Activated naive CD8-positive, alpha-beta T cell treated with anti-CD3 and anti-CD28 coated beads, Interleukin-2, amount 50 U/mL, for 24 hours (primary cell): Measurements from ENCODE around the gene EIF3K.

ENCODE experiments used
- ATAC-seq: fragments of 150-1000 bp; cut with Tn5 transposase; one replicate; pipeline ENCODE4 v1.10.0; 2021
- DNase-seq: peaks from one replicate; pipeline ENCODE4 v3.0.0; 2021
- H3K27ac Mint-ChIP-seq: one replicate; pipeline ENCODE4 v1.8.0; 2021; ENCODE audit warnings: mild to moderate bottlenecking, mixed read lengths
- H3K27me3 Mint-ChIP-seq: one replicate; pipeline ENCODE4 v1.8.0; 2021; ENCODE audit warnings: mixed read lengths
- H3K36me3 Mint-ChIP-seq: one replicate; pipeline ENCODE4 v1.8.0; 2021; ENCODE audit warnings: low read depth, mixed read lengths
- H3K4me1 Mint-ChIP-seq: one replicate; pipeline ENCODE4 v1.8.0; 2021; ENCODE audit warnings: mixed read lengths
- H3K4me3 Mint-ChIP-seq: one replicate; pipeline ENCODE4 v1.8.0; 2021; ENCODE audit warnings: mild to moderate bottlenecking, moderate library complexity, mixed read lengths
- H3K9me3 Mint-ChIP-seq: one replicate; pipeline ENCODE4 v1.8.0; 2021; ENCODE audit warnings: mixed read lengths

Gene EIF3K

DNA sequence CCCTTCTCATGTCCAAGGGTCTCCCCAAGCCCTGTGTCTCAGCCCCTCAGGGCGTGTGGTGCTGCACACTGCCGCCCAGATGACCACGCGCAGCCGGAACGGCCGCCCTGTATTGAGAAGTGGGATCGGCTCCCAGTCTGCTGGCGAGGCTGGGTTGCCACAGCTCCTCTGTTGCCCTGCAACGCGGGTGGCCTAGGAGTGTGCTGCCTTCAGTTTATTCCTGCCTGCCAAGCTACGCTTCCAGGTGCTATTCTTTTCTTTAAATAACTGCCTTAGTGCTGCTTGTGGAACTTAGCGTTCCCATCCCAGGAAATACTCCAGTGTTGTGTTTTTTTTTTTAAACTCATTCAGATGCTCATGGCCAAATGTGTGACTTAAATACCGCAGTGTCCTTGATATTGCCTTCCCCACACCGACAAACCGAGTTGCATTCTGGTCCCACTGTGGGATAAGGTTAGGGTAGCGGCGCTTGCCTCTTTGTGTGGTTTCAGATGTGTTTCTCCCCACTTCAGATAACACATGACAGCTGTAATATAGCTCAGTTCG, 45.0 kb downstream of the EIF3K start:
- peak overlapping the region; percentile 60 for H3K27ac Mint-ChIP-seq
- H3K9me3 Mint-ChIP-seq = no peaks in the 10 kb centered on the region
- no peaks in the 10 kb centered on the region for H3K27me3 Mint-ChIP-seq
- no peak for DNase-seq
- no peak for ATAC-seq
- H3K4me3 Mint-ChIP-seq = no peak overlapping the region
- peaks cover 70% of the 10 kb centered on the region for H3K4me1 Mint-ChIP-seq
- peaks cover 34% of the 10 kb centered on the region for H3K36me3 Mint-ChIP-seq

DNA sequence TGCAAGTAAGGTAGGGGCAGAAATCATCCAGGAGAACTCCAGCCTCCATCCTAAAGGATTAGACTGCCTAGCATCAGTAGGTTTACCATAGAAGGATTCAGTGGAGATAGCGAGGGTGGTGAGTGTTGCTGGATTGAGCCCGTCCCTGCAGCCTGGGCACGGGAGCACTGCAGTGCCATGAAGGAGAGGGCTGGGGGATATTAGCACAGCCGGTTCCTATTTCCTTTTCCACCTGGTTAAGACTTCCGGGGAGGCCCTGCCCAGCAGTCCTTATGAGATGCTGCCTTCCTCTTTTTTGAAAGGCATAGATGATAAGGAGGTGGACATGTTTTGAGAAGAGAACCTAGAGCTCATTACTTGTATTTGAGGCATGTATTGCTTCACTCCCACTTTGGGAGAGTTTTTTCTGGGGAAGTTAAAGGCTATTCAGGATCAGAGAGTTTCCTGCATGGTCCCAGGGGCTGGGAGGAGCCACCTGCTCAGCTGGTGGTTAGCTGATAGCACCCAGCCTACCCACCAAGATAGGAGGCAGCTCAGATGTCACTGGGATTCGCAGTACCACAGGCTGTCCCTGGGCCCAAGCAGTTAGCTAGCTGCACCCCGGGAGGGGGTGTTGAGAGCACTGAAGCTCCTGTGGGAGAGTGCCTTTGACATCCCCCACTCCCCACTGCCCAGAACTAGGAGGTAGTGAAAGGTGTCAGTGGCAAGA, 45.7 kb downstream of the EIF3K start:
- peaks cover 36% of the 10 kb centered on the region for H3K36me3 Mint-ChIP-seq
- DNase-seq (no peak), ATAC-seq (no peak)
- H3K4me3 Mint-ChIP-seq = no peak overlapping the region
- no peaks in the 10 kb centered on the region for H3K27me3 Mint-ChIP-seq
- peaks cover 76% of the 10 kb centered on the region for H3K4me1 Mint-ChIP-seq
- H3K9me3 Mint-ChIP-seq = no peaks in the 10 kb centered on the region
- no peak overlapping the region for H3K27ac Mint-ChIP-seq

DNA sequence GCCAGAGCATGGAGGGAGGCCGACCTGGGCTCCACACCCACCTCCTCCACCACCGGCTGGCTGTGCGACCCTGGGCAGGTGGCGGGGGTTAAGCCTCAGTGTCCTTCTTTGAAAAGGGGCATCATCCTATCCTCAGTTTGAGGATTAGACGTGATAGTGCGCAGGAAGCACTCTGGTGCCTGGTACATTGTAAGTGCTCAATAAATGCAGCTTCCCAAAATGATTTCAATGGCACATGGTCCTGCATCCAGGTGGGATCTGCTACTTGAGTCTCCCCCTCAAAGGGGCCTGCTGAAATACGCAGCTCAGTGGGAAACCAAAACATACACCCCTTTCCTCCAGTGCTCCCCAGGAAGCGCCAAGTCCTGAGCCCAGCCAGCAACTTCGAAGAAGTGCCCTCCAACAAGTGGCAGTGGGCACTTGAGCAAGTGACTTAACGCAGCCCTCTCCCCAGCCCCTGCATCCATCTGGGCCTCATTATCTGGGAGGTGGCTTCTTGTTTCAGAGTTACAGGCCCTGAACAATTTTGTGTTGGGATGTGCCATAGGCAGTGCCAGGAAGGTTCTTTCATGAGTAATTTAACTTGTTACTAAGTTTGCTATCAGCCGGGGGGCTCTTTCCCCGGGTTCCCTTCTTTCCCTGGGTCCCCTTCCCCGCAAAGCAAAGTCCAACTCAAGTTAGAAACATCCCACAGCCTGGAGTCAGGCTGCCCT, 46.4 kb downstream of the EIF3K start:
- H3K27ac Mint-ChIP-seq = no peak overlapping the region
- H3K9me3 Mint-ChIP-seq = no peaks in the 10 kb centered on the region
- no peak for DNase-seq
- ATAC-seq = no peak
- H3K4me1 Mint-ChIP-seq = peaks cover 83% of the 10 kb centered on the region
- H3K36me3 Mint-ChIP-seq = peaks cover 40% of the 10 kb centered on the region
- no peak overlapping the region for H3K4me3 Mint-ChIP-seq
- H3K27me3 Mint-ChIP-seq = no peaks in the 10 kb centered on the region

DNA sequence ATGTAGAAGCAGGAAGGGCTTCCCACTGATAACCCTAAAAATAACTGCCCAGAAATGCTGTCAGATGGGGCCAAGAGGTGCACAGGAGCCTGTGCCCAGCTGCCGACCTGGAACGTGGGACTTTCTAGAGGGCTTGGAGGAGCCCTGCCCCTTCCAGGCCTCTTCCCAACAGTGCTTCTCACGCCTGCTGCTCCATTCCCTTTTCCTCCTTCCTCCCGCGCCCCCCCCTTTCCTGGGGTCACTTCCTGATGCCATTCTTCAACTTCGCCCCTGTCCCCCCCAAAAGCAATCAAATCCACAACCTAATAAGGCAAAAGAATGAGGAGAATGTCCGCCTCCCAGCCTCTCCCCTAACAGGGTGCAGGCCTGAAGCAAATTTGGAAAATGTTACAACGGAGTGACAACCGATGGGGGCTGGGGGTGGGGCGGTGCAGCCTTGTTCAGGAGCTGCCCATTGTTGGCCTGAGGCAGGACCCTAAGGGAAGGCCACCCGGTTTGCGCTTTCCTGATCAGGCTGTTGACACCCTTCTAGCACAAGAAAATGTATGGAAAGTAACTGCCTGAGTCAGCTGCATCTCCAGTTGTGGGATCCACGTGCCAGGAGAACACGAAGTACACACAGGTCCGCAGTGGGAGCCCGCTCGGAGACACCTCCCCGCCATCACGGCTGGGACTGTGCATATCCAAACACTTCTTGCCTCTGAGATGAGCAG, 47.1 kb downstream of the EIF3K start:
- Mint-ChIP-seq H3K4me3 (no peak overlapping the region), H3K27me3 (no peaks in the 10 kb centered on the region), H3K4me1 (peaks cover 84% of the 10 kb centered on the region), H3K36me3 (peaks cover 36% of the 10 kb centered on the region), H3K27ac (no peak overlapping the region), H3K9me3 (no peaks in the 10 kb centered on the region)
- DNase-seq (no peak), ATAC-seq (no peak)

DNA sequence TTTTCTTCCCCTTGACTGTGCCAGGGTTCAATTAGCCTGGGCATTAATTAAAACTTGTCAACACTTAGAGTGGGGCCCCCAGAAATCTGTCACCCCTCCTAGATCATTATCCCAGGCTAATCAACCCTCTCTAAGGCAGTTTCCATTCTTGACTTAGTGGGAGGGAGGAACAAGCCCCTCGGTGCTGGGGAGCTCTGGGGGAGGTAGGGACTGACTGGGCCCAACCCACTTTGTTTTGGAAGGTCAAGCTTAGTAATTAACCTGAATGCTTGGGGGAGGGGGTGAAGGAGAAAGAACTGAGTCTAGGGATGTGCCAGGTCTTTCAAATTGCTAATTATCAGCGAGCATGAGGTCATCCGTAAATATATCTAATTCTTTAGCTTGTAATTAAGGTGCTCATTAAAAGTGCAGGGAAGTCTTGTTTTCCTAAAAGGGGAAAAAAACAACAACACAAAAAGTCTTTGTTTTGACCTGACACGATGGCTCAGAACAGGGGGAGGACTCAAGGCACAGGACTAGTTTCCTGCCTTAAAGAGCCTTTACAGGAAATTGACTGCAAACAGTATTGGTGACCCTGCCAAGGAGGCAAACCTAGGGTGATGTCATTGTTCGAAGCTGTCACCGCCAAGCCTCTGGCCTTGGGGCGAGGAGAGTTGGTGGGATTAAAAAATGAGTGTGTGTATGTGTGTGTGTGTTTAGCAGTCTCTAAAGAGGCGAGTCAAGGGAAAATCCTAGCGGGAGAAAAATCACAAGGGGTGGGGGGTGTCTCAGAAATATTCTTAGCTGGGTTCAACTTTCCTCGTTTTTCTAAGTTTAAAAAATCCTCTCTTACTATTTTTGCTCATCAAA, 47.9 kb downstream of the EIF3K start:
- ATAC-seq = peak; percentile 65
- no peaks in the 10 kb centered on the region for H3K9me3 Mint-ChIP-seq
- peaks cover 34% of the 10 kb centered on the region for H3K36me3 Mint-ChIP-seq
- H3K27me3 Mint-ChIP-seq = no peaks in the 10 kb centered on the region
- H3K4me1 Mint-ChIP-seq = peaks cover 81% of the 10 kb centered on the region
- H3K4me3 Mint-ChIP-seq = peak overlapping the region; percentile 19
- peak overlapping the region; percentile 79 for H3K27ac Mint-ChIP-seq
- DNase-seq = no peak

DNA sequence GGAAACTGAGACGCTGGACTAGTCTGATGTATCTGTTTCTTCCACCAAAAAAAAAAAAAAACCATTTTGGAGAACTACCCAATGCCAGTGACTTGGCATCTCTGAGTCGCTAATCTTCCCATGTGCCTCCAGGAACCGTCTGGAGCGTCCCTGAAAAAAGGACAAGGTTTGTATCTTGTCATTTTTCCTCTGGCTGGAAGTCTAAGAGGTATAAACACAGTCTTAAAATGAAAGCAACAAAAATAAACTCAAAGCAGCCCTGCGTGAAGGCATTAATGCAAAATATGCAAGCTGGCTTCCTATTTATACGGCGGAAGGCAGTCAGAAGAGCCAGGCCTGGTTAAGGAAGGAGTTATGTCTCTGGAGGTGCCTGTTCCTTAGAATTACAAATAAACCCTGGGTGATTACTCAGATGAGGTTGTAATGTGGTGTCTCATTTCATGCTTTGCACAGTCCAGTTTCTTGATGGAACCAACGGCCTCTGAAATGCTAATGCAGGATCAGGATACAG, 48.7 kb downstream of the EIF3K start:
- Mint-ChIP-seq H3K27ac (peak overlapping the region; percentile 59), H3K9me3 (no peaks in the 10 kb centered on the region), H3K36me3 (peaks cover 28% of the 10 kb centered on the region), H3K4me3 (no peak overlapping the region), H3K27me3 (no peaks in the 10 kb centered on the region), H3K4me1 (peaks cover 73% of the 10 kb centered on the region)
- DNase-seq (no peak), ATAC-seq (no peak)

DNA sequence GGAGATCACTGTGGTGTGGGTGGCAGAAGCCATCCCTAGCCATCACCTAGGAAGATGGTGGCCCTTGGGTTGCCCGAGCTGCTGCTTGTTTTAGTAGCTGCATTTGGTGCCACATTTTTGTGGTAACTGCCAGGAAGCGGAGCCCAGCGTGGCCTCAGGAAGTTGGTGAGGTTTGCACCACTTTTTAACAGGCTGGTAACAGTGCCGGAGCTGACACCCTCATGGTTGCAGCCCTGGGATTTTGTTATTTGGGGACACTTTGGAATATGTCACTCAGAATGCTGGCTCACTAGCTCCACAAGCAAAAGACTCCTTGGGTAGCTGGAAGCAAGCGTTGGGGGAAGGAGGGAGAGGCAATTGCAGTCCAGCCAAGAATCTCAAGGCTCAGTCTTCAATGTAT, 50.6 kb downstream of the EIF3K start:
- Mint-ChIP-seq H3K4me3 (peak overlapping the region; percentile 32), H3K27ac (peak overlapping the region; percentile 19), H3K4me1 (peaks cover 62% of the 10 kb centered on the region), H3K9me3 (no peaks in the 10 kb centered on the region), H3K27me3 (no peaks in the 10 kb centered on the region), H3K36me3 (peaks cover 23% of the 10 kb centered on the region)
- peak; percentile 37 for ATAC-seq
- no peak for DNase-seq

DNA sequence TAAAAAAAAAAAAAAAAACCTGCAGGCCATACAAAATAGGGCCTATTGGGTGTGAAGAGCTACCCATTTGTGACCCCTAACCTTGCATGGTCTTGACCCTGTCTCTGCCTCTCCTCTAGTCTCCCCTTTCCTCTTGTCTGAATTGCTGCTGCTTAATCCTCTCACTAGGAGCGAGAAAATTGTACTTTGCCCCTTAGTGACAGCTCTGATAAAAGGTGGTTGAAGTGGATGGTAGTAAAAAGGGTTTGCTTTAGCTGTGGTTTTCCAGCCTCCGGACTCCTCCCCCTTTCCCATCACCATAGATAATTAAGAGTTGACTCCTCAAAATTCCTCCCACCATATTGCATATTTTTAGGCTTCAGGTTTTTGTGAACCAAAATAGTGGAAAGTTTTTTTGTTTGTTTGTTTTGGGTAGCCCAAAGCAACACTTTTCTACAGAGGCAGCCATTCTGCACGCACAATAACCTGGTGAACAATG, 52.0 kb downstream of the EIF3K start:
- no peaks in the 10 kb centered on the region for H3K27me3 Mint-ChIP-seq
- ATAC-seq (no peak), DNase-seq (no peak)
- peaks cover 23% of the 10 kb centered on the region for H3K36me3 Mint-ChIP-seq
- no peaks in the 10 kb centered on the region for H3K9me3 Mint-ChIP-seq
- no peak overlapping the region for H3K27ac Mint-ChIP-seq
- peaks cover 67% of the 10 kb centered on the region for H3K4me1 Mint-ChIP-seq
- H3K4me3 Mint-ChIP-seq = no peak overlapping the region

DNA sequence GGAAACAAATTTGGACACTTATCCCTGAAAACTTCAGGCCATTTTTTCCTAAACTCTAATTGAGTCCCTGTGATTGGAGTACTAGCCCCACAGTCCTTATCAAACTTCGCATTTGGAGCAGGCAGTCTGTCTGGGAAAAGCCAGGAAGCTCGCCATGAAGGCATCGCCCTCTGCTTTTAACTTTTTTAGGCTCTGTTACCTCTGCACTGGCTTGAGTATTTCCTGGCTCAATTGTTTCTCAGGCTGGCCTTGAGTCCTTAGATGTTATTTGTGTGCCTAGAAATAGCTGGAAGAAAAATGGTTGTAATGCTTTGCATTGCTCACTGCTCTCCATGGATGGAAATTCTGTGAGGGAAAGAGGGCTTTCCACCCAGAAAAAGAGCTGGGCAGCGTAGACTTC, 52.7 kb downstream of the EIF3K start:
- H3K9me3 Mint-ChIP-seq = no peaks in the 10 kb centered on the region
- peaks cover 23% of the 10 kb centered on the region for H3K36me3 Mint-ChIP-seq
- no peaks in the 10 kb centered on the region for H3K27me3 Mint-ChIP-seq
- ATAC-seq = no peak
- H3K27ac Mint-ChIP-seq = no peak overlapping the region
- H3K4me3 Mint-ChIP-seq = no peak overlapping the region
- H3K4me1 Mint-ChIP-seq = peaks cover 66% of the 10 kb centered on the region
- no peak for DNase-seq

DNA sequence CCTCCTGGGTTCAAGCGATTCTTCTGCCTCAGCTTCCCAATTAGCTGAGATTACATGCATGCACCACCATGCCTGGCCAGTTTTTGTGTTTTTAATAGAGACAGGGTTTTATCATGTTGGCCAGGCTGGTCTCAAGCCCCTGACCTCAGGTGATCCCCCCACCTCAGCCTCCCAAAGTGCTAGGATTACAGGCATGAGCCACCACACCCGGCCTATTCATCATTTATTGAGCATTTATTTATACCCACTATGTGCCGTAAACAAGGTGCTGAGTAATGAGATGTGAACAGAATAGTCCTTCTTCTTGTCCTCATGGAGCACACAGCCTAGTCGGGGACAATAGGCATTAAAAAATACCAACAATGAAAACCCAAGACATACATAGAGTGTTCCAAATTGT, 54.0 kb downstream of the EIF3K start:
- no peak for ATAC-seq
- Mint-ChIP-seq H3K36me3 (peaks cover 24% of the 10 kb centered on the region), H3K4me1 (peaks cover 65% of the 10 kb centered on the region), H3K27me3 (no peaks in the 10 kb centered on the region), H3K27ac (no peak overlapping the region), H3K4me3 (no peak overlapping the region), H3K9me3 (no peaks in the 10 kb centered on the region)
- DNase-seq = no peak

DNA sequence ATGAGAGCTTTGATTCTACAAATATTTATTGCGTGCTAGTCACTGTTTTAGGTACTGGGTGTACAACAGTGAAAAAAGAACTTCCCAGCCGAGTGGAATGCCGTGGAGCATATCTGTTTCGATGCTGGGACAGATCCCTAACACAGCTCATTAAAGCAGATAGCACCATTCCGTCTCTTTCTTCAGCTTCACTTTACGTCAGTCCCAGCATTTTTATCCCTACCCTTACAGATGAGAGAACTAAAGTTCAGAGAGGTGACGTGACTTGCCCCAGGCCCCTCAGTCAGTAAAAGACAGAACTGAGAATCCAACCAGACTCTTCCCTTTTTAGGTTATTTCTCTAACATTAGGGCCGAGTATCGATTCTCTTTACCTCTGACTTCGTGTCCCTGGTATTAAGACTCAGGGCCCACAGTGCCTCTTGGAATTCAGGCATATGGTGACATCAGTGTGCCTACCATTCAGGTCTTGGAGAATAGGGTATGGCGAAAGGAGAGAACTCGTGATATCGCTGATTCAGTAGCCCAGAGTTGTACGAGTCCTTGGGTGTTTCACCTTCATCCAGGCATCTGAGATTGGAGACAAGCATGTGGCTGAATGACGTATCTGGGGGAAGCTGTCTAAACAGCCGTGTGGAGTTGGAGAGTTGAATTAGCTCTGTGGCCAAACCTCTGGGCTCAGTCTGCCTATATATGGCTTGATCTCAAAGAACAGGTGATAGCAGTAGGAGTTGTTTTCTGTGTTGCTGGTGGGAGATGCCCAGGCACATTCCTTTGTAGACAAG, 55.6 kb downstream of the EIF3K start:
- Mint-ChIP-seq H3K36me3 (peaks cover 18% of the 10 kb centered on the region), H3K4me1 (peaks cover 60% of the 10 kb centered on the region), H3K9me3 (no peaks in the 10 kb centered on the region), H3K27ac (no peak overlapping the region), H3K4me3 (no peak overlapping the region), H3K27me3 (no peaks in the 10 kb centered on the region)
- DNase-seq (no peak), ATAC-seq (no peak)

DNA sequence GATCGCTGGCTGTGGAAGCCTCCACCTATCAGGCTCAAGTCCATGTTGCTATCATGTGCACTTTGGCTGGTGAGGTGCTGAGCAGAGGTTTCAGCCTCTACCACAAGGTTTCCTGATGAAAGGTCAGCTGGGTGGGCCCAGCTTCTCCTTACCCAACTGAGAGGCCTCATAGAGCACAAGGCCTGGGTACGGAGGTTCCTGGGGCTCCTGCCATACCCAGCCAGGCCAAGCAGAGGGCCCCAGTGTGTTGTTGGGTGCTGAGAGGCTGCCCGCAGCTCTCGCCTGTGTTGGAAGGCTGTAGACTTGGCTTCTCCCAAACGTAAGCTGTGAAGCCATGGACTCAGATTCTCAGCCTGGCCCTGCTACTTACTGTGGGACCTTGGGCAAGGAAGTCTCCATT, 56.6 kb downstream of the EIF3K start:
- DNase-seq (peak; percentile 24), ATAC-seq (peak; percentile 93)
- H3K27ac Mint-ChIP-seq = no peak overlapping the region
- no peak overlapping the region for H3K4me3 Mint-ChIP-seq
- H3K9me3 Mint-ChIP-seq = no peaks in the 10 kb centered on the region
- H3K27me3 Mint-ChIP-seq = no peaks in the 10 kb centered on the region
- peaks cover 61% of the 10 kb centered on the region for H3K4me1 Mint-ChIP-seq
- peaks cover 19% of the 10 kb centered on the region for H3K36me3 Mint-ChIP-seq
